GM12878 (cell line): Measurements from ENCODE around the gene GDI2. TPM values are rescaled to one million over a fixed set of nuclear protein-coding genes. Genes with fewer than 3 reads are reported as not detected.

ENCODE experiments used
- CBX5 ChIP-seq: sonication (generic); IDR thresholded peaks from 2 replicates; pipeline ENCODE4 v1.6.1; 2016; ENCODE audit warnings: low read depth, moderate library complexity, mild to moderate bottlenecking, inconsistent platforms
- CUX1 ChIP-seq: IDR thresholded peaks from 2 replicates; pipeline ENCODE4 v1.6.1; 2012; ENCODE audit warnings: improper control_type of control experiment, low read depth, low read length; ENCODE audit not compliant: insufficient replicate concordance
- ELK1 ChIP-seq: IDR thresholded peaks from 2 replicates; pipeline ENCODE4 v1.6.1; 2012; ENCODE audit warnings: low read depth, low read length, improper control_type of control experiment
- ETV6 ChIP-seq, 2 experiments: fragments of 450-650 bp in 1 of 2; IDR thresholded peaks in 1 of 2; conservative IDR thresholded peaks in 1 of 2; 2 replicates each; pipeline ENCODE4 v1.6.1; 2014; ENCODE audit warnings: antibody characterized with exemption in 1 of 2, borderline replicate concordance in 1 of 2, low read depth in 1 of 2, mild to moderate bottlenecking in 1 of 2, moderate library complexity in 1 of 2
- HDAC6 ChIP-seq: fragments of 200-600 bp; sonication (generic); IDR thresholded peaks from one replicate; pipeline ENCODE4 v1.8.0; 2017; ENCODE audit warnings: antibody characterized with exemption; ENCODE audit not compliant: unreplicated experiment
- IKZF1 ChIP-seq: fragments of 450-650 bp; conservative IDR thresholded peaks from 2 replicates; pipeline ENCODE4 v1.6.1; 2017; ENCODE audit warnings: antibody characterized with exemption, mild to moderate bottlenecking
- IRF4 ChIP-seq: IDR thresholded peaks from 2 replicates; pipeline ENCODE4 v1.6.1; 2011; ENCODE audit warnings: low read depth, low read length
- MEF2A ChIP-seq: IDR thresholded peaks from 2 replicates; pipeline ENCODE4 v1.6.1; 2011; ENCODE audit warnings: low read depth, mild to moderate bottlenecking, low read length, moderate library complexity; ENCODE audit not compliant: insufficient read depth
- MLLT1 ChIP-seq: fragments of 450-650 bp; IDR thresholded peaks from 2 replicates; pipeline ENCODE4 v1.6.1; 2016; ENCODE audit warnings: mild to moderate bottlenecking
- PAX5 ChIP-seq: IDR thresholded peaks from 2 replicates; pipeline ENCODE4 v1.6.1; 2011; ENCODE audit warnings: low read depth, low read length, borderline replicate concordance
- ZBED1 ChIP-seq: IDR thresholded peaks from 2 replicates; pipeline ENCODE4 v1.6.1; 2016; ENCODE audit warnings: borderline replicate concordance
- ZBTB4 ChIP-seq: fragments of 450-650 bp; formaldehyde crosslinking; IDR thresholded peaks from 2 replicates; pipeline ENCODE4 v1.4.0; 2022; ENCODE audit warnings: mild to moderate bottlenecking, moderate library complexity
- ZNF384 ChIP-seq: IDR thresholded peaks from 2 replicates; pipeline ENCODE4 v1.6.1; 2012; ENCODE audit warnings: low read depth, mild to moderate bottlenecking, low read length, improper control_type of control experiment, borderline replicate concordance
- polyA plus RNA-seq, 11 experiments: library from polyadenylated mRNA; depleted of rRNA in 4 of 11; unstranded in 6 of 11; stranded (reverse) in 5 of 11; fragments of >200 nt; fragmentation: Nextera tagmentation in 4 of 11; fragmentation: Illumina TruSeq in 1 of 11; extraction: Ambion mirVana in 4 of 11; extraction: Trizol in 1 of 11; gene quantifications; 1 replicate in 1 of 11; 2 replicates in 10 of 11; pipeline versions ENCODE4 v1.2.1 to v1.2.3, GENCODE V29; 2011 to 2016; ENCODE audit warnings: inconsistent platforms in 2 of 11, missing spikeins in 2 of 11, low read depth in 1 of 11
- total RNA-seq, 4 experiments: library from RNA; depleted of rRNA in 3 of 4; stranded (reverse); fragments of >200 nt in 3 of 4; fragmentation: Illumina TruSeq in 1 of 4; extraction: Trizol in 1 of 4; gene quantifications; 2 replicates each; pipeline versions ENCODE4 v1.2.1 to v1.2.3, GENCODE V29; 2013 to 2021
- TF ChIP-seq, protein P1 (sequence below): IDR thresholded peaks from 2 replicates; pipeline ENCODE4 v1.6.1; 2011; ENCODE audit warnings: borderline replicate concordance, low read depth, mild to moderate bottlenecking, moderate library complexity, mixed read lengths, low read length; ENCODE audit not compliant: insufficient read depth; ENCODE audit errors: extremely low read length

GDI2 gene
- total and polyA plus RNA-seq, 10 of the 15 experiments (the other 5 are each of a cell fraction or from before 2014, with no cell fraction given), result 261 to 395 (median 276) TPM

GRCh38 chr10:5840314-5841307 is 27.4 kb upstream of the GDI2 start (continued):
- TF ChIP-seq IRF4, result 0 out of 2 replicates have a peak, but pooled peaks have one; percentile 47
- no peak; the same call in 1 of the 2 replicates for TF ChIP-seq CBX5
- TF ChIP-seq PAX5, result peak; percentile 100
- TF ChIP-seq HDAC6, result no peak
- TF ChIP-seq ZBTB4 (CRISPR knock-in tag), result no peak
- TF ChIP-seq ZNF384, result no peak
- peak; percentile 81 for TF ChIP-seq ZBED1
- TF ChIP-seq, protein P1, sequence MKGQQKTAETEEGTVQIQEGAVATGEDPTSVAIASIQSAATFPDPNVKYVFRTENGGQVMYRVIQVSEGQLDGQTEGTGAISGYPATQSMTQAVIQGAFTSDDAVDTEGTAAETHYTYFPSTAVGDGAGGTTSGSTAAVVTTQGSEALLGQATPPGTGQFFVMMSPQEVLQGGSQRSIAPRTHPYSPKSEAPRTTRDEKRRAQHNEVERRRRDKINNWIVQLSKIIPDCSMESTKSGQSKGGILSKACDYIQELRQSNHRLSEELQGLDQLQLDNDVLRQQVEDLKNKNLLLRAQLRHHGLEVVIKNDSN, result peak; percentile 31
- peak in 1 of 2 experiments; percentile 74; a peak in 2 of 4 replicates for TF ChIP-seq ETV6 (conservative IDR thresholded peaks at IDR 0.05 in 1 of 2, IDR thresholded peaks at IDR 0.05 in 1 of 2; ENCODE audit: borderline replicate concordance in 1 of 2, low read depth in 1 of 2)
- TF ChIP-seq IKZF1, result peak; percentile 83
- TF ChIP-seq MLLT1, result 0 out of 2 replicates have a peak, but pooled peaks have one; percentile 13
- TF ChIP-seq ELK1, result no peak
- TF ChIP-seq CUX1, result peak; percentile 62
- peak; percentile 83; the same call in 1 of the 2 replicates for TF ChIP-seq MEF2A
